ENCODE data around the gene NPDC1.

DNA sequence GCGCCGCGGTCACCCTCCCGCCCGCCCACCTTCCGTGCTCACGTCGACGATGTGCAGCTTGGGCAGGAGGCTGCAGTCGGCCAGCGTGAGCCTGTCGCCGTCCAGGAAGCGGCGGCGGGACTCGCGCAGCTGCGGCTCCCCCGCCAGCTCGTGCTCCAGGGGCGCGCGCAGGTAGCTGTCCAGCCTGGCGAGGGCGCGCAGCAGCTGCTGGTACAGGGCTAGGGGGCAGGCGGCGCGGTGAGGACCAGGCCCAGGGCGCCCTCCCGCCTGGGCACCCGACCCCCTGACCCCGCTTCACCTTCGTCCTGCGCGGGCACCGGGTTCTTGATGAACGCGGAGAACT, 51.1 kb downstream of the NPDC1 start:
- TF ChIP-seq, protein P1, sequence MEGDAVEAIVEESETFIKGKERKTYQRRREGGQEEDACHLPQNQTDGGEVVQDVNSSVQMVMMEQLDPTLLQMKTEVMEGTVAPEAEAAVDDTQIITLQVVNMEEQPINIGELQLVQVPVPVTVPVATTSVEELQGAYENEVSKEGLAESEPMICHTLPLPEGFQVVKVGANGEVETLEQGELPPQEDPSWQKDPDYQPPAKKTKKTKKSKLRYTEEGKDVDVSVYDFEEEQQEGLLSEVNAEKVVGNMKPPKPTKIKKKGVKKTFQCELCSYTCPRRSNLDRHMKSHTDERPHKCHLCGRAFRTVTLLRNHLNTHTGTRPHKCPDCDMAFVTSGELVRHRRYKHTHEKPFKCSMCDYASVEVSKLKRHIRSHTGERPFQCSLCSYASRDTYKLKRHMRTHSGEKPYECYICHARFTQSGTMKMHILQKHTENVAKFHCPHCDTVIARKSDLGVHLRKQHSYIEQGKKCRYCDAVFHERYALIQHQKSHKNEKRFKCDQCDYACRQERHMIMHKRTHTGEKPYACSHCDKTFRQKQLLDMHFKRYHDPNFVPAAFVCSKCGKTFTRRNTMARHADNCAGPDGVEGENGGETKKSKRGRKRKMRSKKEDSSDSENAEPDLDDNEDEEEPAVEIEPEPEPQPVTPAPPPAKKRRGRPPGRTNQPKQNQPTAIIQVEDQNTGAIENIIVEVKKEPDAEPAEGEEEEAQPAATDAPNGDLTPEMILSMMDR (conservative IDR thresholded peaks at IDR 0.05; ENCODE audit: low read depth, low read length): no peak
- TF ChIP-seq EZH2 (IDR thresholded peaks at IDR 0.05; ENCODE audit: borderline replicate concordance, low read depth, low read length, poor library complexity, severe bottlenecking): no peak

All from A673 (cell line).